Erythroblast (primary cell): Measurements from ENCODE around the gene CEP131.

Source experiments
- GATA1 ChIP-seq: IDR thresholded peaks from 2 replicates; pipeline ENCODE4 v1.6.1; 2011; ENCODE audit warnings: low read depth, mild to moderate bottlenecking, control low read depth, low read length, moderate library complexity
- POLR2A ChIP-seq: IDR thresholded peaks from 2 replicates; pipeline ENCODE4 v1.6.1; 2011; ENCODE audit warnings: mild to moderate bottlenecking, low read length

DNA sequence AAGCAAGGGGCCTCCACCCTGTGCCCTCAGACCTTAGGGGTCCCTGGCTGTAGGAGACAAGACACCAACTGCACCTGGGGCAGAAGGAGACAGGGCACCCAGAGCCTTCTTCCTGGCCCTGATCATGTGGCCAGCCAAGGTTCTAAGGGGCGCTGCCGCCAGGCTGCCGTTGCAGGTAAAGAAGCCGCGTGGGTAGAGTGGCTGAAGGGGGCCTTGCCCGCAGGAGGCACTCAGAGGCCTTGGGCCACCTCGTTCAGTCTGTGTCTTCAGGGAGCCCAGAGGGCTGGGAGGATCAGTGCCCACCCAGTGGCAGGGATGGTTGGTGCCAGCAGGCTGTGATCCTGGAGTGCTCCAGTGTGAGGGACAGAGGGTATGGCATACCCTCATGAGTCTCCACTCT, 55.1 kb downstream of the CEP131 start:
- TF ChIP-seq POLR2A (no peak), GATA1 (no peak)
